LNCaP clone FGC (cell line): ENCODE measurements around the gene GTF2F2.
"Not testable (repeated sequence)": the region's sequence is repeated elsewhere in the genome, so short reads cannot be mapped to it uniquely, and the experiment has no call there.

Experiments
- DNase-seq: peaks from one replicate; pipeline ENCODE4 v3.0.0-alpha.2; 2011; ENCODE audit warnings: low read depth
- H3K4me3 ChIP-seq: 2 replicates; pipeline ENCODE4 v1.5.1; 2011; ENCODE audit warnings: mild to moderate bottlenecking, low read depth, low read length, control low read depth
- TF ChIP-seq, protein P1 (sequence below): IDR thresholded peaks from 2 replicates; pipeline ENCODE4 v1.5.1; 2012; ENCODE audit warnings: mild to moderate bottlenecking; ENCODE audit not compliant: control insufficient read depth, insufficient read depth; ENCODE audit errors: extremely low read depth

The GTF2F2 gene

DNA sequence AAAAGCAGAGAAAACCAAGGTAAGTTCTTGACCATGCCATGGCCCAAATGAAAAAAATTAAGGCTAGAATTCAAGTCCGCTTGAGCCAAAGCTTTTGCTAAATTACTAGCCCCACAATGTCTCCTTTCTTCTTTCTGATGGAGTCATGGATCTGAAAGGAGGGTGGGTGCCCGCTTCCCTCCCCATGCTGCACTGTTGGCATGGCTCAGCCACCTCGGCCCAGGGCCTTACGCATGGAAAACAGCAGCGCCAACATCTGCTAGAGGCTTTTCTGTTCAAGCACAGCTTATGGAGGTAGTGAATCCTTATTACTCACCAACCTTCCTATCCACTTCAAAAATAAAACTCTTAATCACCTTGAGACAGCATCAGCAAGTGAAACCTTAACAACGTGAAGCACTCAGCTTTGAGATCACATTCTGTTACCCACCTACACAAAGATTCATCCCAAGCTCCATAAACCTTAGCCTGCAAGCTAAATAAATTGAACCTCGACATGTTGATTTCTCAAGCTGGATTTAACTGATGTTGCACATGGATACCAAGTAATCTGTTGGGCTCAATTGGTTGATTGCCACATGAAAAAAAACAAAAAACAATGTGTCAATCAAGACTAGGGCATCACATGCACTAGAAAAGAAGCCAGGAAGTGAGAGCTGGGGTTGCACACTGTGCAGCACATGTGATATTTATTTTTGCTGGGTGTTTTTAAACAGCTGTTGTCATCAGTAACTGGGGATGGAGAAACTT lies 177.3 kb downstream of the GTF2F2 start:
- TF ChIP-seq, protein P1, sequence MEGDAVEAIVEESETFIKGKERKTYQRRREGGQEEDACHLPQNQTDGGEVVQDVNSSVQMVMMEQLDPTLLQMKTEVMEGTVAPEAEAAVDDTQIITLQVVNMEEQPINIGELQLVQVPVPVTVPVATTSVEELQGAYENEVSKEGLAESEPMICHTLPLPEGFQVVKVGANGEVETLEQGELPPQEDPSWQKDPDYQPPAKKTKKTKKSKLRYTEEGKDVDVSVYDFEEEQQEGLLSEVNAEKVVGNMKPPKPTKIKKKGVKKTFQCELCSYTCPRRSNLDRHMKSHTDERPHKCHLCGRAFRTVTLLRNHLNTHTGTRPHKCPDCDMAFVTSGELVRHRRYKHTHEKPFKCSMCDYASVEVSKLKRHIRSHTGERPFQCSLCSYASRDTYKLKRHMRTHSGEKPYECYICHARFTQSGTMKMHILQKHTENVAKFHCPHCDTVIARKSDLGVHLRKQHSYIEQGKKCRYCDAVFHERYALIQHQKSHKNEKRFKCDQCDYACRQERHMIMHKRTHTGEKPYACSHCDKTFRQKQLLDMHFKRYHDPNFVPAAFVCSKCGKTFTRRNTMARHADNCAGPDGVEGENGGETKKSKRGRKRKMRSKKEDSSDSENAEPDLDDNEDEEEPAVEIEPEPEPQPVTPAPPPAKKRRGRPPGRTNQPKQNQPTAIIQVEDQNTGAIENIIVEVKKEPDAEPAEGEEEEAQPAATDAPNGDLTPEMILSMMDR = no peak
- DNase-seq = no peak
- H3K4me3 ChIP-seq = no peak overlapping the region

DNA sequence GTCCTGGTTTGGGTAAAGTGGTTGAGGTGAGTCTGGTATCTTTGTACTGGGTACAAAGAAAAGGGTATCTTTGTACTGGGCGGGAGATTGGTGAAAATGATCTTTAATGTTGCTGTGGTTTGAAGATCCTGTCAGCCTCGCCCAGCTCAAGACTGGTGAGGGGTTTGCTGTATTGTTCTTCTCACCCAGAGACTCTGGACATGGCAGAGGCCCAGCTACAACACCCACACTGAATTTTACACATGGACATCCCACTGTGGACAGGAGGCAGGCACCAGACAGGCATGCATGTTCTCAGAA lies 177.8 kb downstream of the GTF2F2 start:
- TF ChIP-seq, protein P1 = no peak
- DNase-seq = no peak
- H3K4me3 ChIP-seq = no peak overlapping the region

DNA sequence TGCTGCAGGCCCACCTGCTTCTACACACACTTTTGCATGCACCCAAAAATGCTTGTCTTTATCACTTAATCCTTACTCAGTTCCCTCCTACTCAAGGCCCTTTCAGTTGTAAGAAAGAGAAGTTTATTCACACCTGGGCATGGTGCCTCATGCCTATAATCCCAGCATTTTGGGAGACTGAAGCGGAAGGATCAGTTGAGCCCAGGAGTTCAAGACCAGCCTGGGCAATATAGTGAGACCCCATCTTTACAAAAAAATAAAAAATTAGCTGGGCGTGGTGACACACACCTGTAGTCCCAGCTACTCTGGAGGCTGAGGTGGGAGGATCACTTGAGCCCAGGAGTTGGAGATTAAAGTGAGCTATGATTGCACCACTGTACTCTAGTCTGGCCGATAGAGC lies 178.2 kb downstream of the GTF2F2 start:
- not testable (repeated sequence) for H3K4me3 ChIP-seq, DNase-seq

DNA sequence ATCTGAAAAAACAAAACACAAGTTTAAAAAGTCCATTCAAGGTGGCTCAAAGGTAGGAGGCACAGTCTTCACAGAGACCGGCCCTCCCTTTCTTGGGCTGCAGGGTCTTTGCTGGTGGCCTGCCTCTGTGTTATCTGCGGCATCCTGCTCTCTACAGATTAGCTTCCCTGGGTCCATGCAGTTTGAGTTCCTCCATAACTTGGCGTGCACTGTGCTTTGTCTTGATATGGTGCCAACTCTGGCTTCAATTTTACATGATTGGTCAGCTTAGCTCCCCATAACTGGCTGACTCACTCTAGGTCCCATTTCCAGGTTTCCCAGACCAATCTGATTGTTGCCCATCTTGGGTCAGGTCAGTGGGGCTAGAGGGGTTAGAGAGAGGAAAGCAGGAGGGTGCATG lies 178.9 kb downstream of the GTF2F2 start:
- DNase-seq = no peak
- TF ChIP-seq, protein P1 = no peak
- H3K4me3 ChIP-seq = no peak overlapping the region

DNA sequence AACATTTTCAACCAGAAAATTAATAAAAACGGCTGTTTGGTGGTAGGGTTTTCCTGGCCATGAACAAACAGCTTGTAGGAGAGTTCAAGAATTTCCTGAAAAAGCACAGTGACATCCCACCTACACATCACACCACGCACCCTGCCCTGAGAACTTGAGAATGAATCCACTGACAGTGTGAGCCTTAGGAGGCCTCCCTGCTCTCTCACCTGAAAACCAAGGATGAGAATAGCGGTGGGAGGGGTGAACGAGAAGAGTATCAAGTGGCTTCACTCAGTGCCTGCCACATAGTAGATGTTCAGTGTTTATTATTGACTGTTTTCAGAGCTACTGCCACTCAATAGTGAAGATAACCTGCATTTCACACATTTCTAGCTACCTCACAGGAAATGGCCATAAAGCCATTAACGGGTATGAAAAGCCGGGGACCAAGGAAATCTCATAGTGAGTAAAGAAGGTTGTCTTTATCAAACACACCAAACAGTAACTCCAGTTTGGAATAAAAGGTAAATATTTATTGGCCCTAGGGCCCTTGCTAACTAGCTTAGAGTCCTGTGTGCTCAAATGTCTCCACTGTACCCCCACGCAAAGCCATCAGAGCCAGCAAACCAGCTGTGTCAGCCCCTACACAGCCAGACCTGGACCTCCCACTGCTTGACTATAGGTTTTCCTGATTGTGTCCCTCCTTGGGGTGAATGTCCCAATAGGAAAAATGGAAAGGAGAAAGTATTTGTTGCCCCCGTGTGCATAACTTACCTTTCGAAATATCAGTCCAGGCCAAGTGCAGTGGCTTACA lies 180.1 kb downstream of the GTF2F2 start:
- no peak overlapping the region for H3K4me3 ChIP-seq
- TF ChIP-seq, protein P1 = no peak
- no peak for DNase-seq

- no peak for DNase-seq
- no peak overlapping the region for H3K4me3 ChIP-seq
- TF ChIP-seq, protein P1 = no peak
Observed at GRCh38 chr13:45301263-45301662, 181.0 kb downstream of the GTF2F2 start.

DNA sequence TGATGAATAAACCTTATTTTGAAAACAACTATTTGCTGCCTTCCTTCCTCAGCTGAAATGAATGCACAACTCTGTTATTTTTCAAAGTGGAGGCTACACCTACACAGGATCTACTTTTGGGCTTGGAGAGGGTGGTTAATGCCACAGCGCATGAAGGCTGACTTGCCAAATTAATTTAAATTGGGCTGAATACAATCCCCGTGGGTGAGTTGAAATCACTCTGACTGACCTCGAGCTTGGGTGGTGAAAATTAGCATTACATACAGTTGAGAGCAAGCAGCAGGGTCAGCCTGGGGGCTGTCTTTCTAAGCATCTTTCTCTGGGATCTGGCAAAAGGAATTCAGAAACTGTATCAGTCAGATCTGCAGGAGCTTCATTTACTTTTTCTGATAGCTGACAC lies 182.2 kb downstream of the GTF2F2 start:
- no peak overlapping the region for H3K4me3 ChIP-seq
- TF ChIP-seq, protein P1 = no peak
- DNase-seq = no peak
